ENCODE results near the gene LYPD8. TPM values are rescaled to one million over a fixed set of nuclear protein-coding genes. Genes with fewer than 3 reads are reported as not detected.
"Not testable (repeated sequence)": the region's sequence is repeated elsewhere in the genome, so short reads cannot be mapped to it uniquely, and the experiment has no call there.

Gene LYPD8
- total RNA-seq, 4 donors from 2014 or later, result not detected

DNA sequence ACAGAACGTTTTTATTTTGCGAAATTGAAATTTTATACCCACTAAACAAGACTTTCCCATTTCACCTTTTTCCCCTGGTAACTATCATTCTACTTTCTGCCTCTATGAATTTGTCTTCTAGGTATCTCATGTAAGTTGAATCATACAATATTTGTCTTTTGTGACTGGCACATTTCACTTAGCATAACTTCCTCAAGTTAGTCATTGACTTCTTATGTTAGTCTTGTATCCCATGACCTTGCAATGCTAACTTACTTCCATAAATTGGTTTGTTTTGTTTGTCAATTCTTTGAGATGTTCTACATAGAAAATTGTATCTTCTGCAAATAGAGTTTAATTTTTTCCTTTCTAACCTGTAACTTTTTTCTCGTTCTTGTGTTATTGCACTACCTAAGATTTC, 43.2 kb upstream of the LYPD8 start:
- Histone ChIP-seq H3K4me3 (no peak overlapping the region), H3K27ac (no peak overlapping the region), H3K36me3 (no peaks in the 10 kb centered on the region), H3K9me3 (no peaks in the 10 kb centered on the region), H3K27me3 (peaks cover 0 to 13% (median 0%) of the 10 kb centered on the region in 4 donors), H3K4me1 (no peaks in the 10 kb centered on the region)
- intact Hi-C loops (cut with DNase I), result no loop called here
- no peak for DNase-seq
- TF ChIP-seq, protein P1, sequence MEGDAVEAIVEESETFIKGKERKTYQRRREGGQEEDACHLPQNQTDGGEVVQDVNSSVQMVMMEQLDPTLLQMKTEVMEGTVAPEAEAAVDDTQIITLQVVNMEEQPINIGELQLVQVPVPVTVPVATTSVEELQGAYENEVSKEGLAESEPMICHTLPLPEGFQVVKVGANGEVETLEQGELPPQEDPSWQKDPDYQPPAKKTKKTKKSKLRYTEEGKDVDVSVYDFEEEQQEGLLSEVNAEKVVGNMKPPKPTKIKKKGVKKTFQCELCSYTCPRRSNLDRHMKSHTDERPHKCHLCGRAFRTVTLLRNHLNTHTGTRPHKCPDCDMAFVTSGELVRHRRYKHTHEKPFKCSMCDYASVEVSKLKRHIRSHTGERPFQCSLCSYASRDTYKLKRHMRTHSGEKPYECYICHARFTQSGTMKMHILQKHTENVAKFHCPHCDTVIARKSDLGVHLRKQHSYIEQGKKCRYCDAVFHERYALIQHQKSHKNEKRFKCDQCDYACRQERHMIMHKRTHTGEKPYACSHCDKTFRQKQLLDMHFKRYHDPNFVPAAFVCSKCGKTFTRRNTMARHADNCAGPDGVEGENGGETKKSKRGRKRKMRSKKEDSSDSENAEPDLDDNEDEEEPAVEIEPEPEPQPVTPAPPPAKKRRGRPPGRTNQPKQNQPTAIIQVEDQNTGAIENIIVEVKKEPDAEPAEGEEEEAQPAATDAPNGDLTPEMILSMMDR (IDR thresholded peaks at IDR 0.05), result no peak
- TF ChIP-seq POLR2A (IDR thresholded peaks at IDR 0.05), result no peak
- WGBS, 2 donors, result 73 to 91% methylated on average over 3 of the region's 3 CpGs

DNA sequence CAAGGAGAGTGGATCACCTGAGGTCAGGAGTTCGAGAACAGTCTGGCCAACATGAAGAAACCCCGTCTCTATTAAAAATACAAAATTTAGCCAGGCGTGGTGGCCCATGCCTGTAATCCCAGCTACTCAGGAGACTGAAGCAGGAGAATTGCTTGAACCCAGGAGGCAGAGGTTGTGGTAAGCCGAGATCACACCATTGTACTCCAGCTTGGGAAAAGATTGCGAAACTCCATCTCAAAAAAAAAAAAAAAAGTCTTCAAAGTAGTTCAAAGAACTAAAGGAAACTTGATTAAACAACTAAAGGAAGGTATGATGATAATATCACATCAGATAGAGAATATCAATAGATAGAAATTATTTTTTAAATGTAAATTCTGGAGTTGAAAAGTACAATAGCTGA, 39.1 kb upstream of the LYPD8 start:
- 79 to 80% methylated on average over 5 of the region's 5 CpGs for WGBS, 2 donors
- H3K36me3 ChIP-seq; intact Hi-C loops (cut with DNase I): not testable (repeated sequence)

DNA sequence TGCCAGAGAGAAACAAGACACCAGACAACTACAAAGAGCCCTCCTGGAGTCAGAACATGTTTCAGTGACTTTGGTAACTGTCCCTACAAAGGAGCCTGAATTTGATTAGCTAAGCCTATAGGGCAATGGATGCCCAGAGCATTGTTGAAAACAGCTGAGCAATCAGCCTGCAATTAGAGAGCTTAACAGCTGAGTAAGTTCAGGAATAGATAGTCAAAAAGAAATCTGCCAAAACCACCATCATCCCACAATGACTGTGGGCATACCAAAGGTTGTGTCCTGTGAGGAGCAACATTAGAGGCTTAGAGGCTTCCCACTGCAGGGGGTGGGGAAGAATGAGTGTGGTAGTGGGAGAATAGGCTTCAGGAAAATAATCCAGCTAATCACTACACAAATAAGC, 38.0 kb upstream of the LYPD8 start:
- TF ChIP-seq, protein P1 (IDR thresholded peaks at IDR 0.05), result no peak
- no peak for TF ChIP-seq POLR2A (IDR thresholded peaks at IDR 0.05)
- DNase-seq, result no peak
- peaks cover 0 to 8% (median 0%) of the 10 kb centered on the region in 4 donors for H3K27me3 ChIP-seq
- intact Hi-C loops (cut with DNase I), result no loop called here
- no peaks in the 10 kb centered on the region for H3K4me1 ChIP-seq
- no peak overlapping the region for H3K27ac ChIP-seq
- H3K36me3 ChIP-seq, result no peaks in the 10 kb centered on the region
- H3K9me3 ChIP-seq, result no peaks in the 10 kb centered on the region
- H3K4me3 ChIP-seq, result no peak overlapping the region

More for the DNA sequence above, 39.1 kb upstream of the LYPD8 start:
- H3K27ac ChIP-seq, H3K4me1 ChIP-seq, DNase-seq, H3K27me3 ChIP-seq, H3K9me3 ChIP-seq, H3K4me3 ChIP-seq: not testable (repeated sequence)

DNA sequence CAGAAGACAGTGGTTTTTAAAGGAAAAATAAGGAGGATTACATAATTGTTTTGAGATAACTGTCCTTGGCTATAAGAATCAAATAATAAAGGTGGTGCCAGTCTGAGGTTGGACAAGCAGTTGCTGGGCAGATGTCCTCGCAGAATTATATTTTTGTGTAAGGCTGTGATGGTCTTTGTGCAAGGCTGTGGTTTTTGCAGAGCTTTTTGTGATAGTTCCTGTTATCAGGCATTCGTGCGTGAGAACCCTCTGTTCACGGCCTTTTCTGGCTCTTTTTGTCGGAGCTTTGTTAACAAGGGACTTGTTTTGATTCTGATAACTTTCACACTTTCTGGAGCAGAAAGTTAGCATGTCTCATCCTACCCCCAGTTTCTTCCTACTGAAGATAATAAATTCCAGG, 36.8 kb upstream of the LYPD8 start:
- 65 to 75% methylated on average over 5 of the region's 5 CpGs for WGBS, 2 donors
- Histone ChIP-seq H3K4me3 (no peak overlapping the region), H3K9me3 (no peaks in the 10 kb centered on the region), H3K4me1 (no peaks in the 10 kb centered on the region), H3K36me3 (no peaks in the 10 kb centered on the region), H3K27ac (no peak overlapping the region), H3K27me3 (peaks cover 0 to 8% (median 0%) of the 10 kb centered on the region in 4 donors)
- intact Hi-C loops (cut with DNase I), result no loop called here
- DNase-seq, result no peak
- TF ChIP-seq, protein P1 (IDR thresholded peaks at IDR 0.05), result no peak
- TF ChIP-seq POLR2A (IDR thresholded peaks at IDR 0.05), result no peak

DNA sequence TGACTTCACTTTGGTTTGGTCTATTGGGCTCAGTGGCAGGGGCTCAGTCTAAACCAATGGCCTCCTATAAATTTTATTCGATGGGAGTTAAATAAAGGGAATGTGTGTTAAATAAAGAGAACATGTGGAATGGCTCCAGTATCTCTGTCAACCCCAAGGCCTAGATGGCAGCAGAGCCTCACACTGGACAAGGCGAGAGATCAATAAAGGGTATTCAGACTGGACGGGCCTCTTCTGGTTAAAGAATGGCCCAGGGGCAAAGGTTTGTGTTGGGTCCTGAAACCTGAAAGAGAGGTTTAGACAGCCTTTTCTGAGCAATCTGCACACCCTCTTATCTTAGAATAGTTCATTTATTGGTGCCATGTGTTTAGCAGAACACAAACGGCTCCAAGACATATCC, 35.5 kb upstream of the LYPD8 start:
- no peak for DNase-seq
- intact Hi-C loops (cut with DNase I), result no loop called here
- Histone ChIP-seq H3K9me3 (no peaks in the 10 kb centered on the region), H3K27ac (no peak overlapping the region), H3K4me3 (no peak overlapping the region), H3K36me3 (no peaks in the 10 kb centered on the region), H3K27me3 (no peaks in the 10 kb centered on the region), H3K4me1 (no peaks in the 10 kb centered on the region)
- WGBS, 2 donors, result 77 to 81% methylated on average over 4 of the region's 4 CpGs
- no peak for TF ChIP-seq POLR2A (IDR thresholded peaks at IDR 0.05)
- TF ChIP-seq, protein P1 (IDR thresholded peaks at IDR 0.05), result no peak

DNA sequence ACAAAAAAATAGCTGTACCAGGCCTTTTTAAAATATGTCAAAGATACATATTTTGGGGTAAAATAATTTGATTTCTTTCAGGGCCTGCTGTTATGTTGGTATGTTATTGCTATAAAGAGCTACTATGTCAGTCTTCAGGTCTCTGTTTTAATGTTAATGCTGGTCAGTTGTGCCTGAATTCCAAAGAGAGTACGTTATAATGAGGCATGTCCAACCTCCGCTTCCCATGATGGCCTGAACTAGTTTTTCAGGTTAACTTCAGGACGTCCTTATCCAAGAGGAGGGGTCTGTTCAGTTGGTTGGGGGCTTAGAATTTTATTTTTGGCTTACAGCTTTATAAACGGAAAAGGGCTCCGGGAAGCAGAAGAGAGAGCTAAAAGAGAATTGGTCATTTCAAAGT, 34.9 kb upstream of the LYPD8 start:
- 74 to 79% methylated on average over 5 of the region's 5 CpGs for WGBS, 2 donors
- Histone ChIP-seq H3K27ac (no peak overlapping the region), H3K36me3 (no peaks in the 10 kb centered on the region), H3K27me3 (no peaks in the 10 kb centered on the region), H3K4me3 (no peak overlapping the region), H3K9me3 (no peaks in the 10 kb centered on the region), H3K4me1 (no peaks in the 10 kb centered on the region)
- TF ChIP-seq POLR2A (IDR thresholded peaks at IDR 0.05), result no peak
- TF ChIP-seq, protein P1 (IDR thresholded peaks at IDR 0.05), result no peak
- no peak for DNase-seq
- intact Hi-C loops (cut with DNase I), result no loop called here

DNA sequence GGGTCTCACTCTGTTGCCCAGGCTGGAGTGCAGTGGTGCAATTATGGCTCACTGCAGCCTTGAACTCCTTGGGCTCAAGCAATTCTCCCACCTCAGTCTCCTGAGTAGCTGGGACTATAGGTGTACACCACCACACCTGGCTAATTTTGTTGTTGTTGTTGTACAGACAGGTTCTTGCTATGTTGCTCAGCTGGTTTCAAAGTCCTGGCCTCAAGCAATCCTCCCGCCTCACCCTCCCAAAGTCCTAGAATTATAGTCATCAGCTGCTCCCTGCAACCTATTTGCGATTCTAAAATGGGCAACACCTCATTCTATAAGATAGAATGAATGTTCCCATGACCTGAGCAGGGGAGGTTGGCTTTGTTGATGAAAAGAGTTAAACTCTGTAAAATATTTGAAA, 33.8 kb upstream of the LYPD8 start:
- peak overlapping the region in 2 of 4 donors; percentile 21 to 35 for H3K27ac ChIP-seq
- WGBS, 2 donors, result 33 to 45% methylated on average over 2 of the region's 2 CpGs

More for the DNA sequence above, 33.8 kb upstream of the LYPD8 start:
- H3K36me3 ChIP-seq; intact Hi-C loops (cut with DNase I); H3K4me1 ChIP-seq; H3K4me3 ChIP-seq; H3K27me3 ChIP-seq; H3K9me3 ChIP-seq; DNase-seq: not testable (repeated sequence)
